Ascending aorta (tissue), 2 donors: Measurements from ENCODE around the gene PCSK6. TPM values are rescaled to one million over a fixed set of nuclear protein-coding genes. Genes with fewer than 3 reads are reported as not detected.
"Not testable (repeated sequence)": the region's sequence is repeated elsewhere in the genome, so short reads cannot be mapped to it uniquely, and the experiment has no call there.

ENCODE experiments used
- DNase-seq, 2 donors: peaks; one replicate each; pipeline ENCODE4 v3.0.0-alpha.2; 2019; ENCODE audit warnings: low spot score in 2 of 2
- H3K27ac ChIP-seq, 2 donors: fragments of 200-600 bp; sonication (generic); one replicate each; pipeline ENCODE4 v1.5.1; 2016 to 2017; ENCODE audit warnings: mild to moderate bottlenecking in 1 of 2
- H3K27me3 ChIP-seq: fragments of 200-600 bp; sonication (generic); one replicate; pipeline ENCODE4 v1.5.1; 2017
- H3K36me3 ChIP-seq, 2 donors: fragments of 200-600 bp; sonication (generic); one replicate each; pipeline ENCODE4 v1.5.1; 2016
- H3K4me1 ChIP-seq, 2 donors: fragments of 200-600 bp; sonication (generic); one replicate each; pipeline ENCODE4 v1.5.1; 2016 to 2017; ENCODE audit warnings: mild to moderate bottlenecking in 1 of 2
- H3K4me3 ChIP-seq, 2 donors: fragments of 200-600 bp; sonication (generic); one replicate each; pipeline ENCODE4 v1.5.1; 2016 to 2017; ENCODE audit warnings: mild to moderate bottlenecking in 1 of 2
- H3K9me3 ChIP-seq, 2 donors: fragments of 200-600 bp; sonication (generic); one replicate each; pipeline ENCODE4 v1.5.1; 2016
- CTCF ChIP-seq, 3 experiments: fragments of 200-600 bp in 2 of 3; fragments of 450-650 bp in 1 of 3; sonication (generic) in 2 of 3; IDR thresholded peaks; one replicate each; pipeline ENCODE4 v1.5.1; 2016 to 2019; ENCODE audit warnings: antibody characterized with exemption in 3 of 3, mild to moderate bottlenecking in 1 of 3, moderate library complexity in 1 of 3
- intact Hi-C: fragments of 100-400 bp; cut with DNase I; formaldehyde crosslinking; loops from one replicate; pipeline ENCODE4 v1.15.1; 2023
- total RNA-seq: library from RNA; depleted of rRNA; stranded (reverse); fragments of >200 nt; gene quantifications from one replicate; pipeline ENCODE4 v1.1.0, GENCODE V29; 2016

Gene PCSK6
- total RNA-seq, 1 donor from 2014 or later = 3.9 TPM

- no peaks in the 10 kb centered on the region for H3K27me3 ChIP-seq
- intact Hi-C loops = no loop called here
- H3K9me3 ChIP-seq = no peaks in the 10 kb centered on the region
- no peak for DNase-seq
- H3K4me1 ChIP-seq = peaks cover 3 to 7% of the 10 kb centered on the region in 2 donors
- no peak overlapping the region for H3K27ac ChIP-seq
- no peak overlapping the region for H3K4me3 ChIP-seq
- H3K36me3 ChIP-seq = peaks cover 39 to 43% of the 10 kb centered on the region in 2 donors
- peak; percentile 9 to 54 (median 34) for TF ChIP-seq CTCF (IDR thresholded peaks at IDR 0.05)
Measured at GRCh38 chr15:101288905-101289513, 200.5 kb downstream of the PCSK6 start.

GRCh38 chr15:101287342-101287741 lies 202.2 kb downstream of the PCSK6 start:
- H3K4me3 ChIP-seq, H3K27ac ChIP-seq, H3K4me1 ChIP-seq, H3K27me3 ChIP-seq, DNase-seq, H3K9me3 ChIP-seq, intact Hi-C loops: not testable (repeated sequence)
- peaks cover 56 to 59% of the 10 kb centered on the region in 2 donors for H3K36me3 ChIP-seq

- H3K36me3 ChIP-seq = peaks cover 60 to 67% of the 10 kb centered on the region in 2 donors
- intact Hi-C loops = no loop called here
- no peak for TF ChIP-seq CTCF (IDR thresholded peaks at IDR 0.05)
Measured at GRCh38 chr15:101286471-101287114, 202.9 kb downstream of the PCSK6 start.

GRCh38 chr15:101283931-101284330 lies 205.6 kb downstream of the PCSK6 start:
- no peak for DNase-seq
- no peaks in the 10 kb centered on the region for H3K4me1 ChIP-seq
- H3K9me3 ChIP-seq = no peaks in the 10 kb centered on the region
- H3K4me3 ChIP-seq = no peak overlapping the region
- no peak for TF ChIP-seq CTCF (IDR thresholded peaks at IDR 0.05)
- H3K27ac ChIP-seq = no peak overlapping the region
- peaks cover 66 to 79% of the 10 kb centered on the region in 2 donors for H3K36me3 ChIP-seq
- intact Hi-C loops = no loop called here
- H3K27me3 ChIP-seq = no peaks in the 10 kb centered on the region

More at GRCh38 chr15:101286471-101287114, 202.9 kb downstream of the PCSK6 start:
- H3K27me3 ChIP-seq = no peaks in the 10 kb centered on the region
- no peak overlapping the region for H3K4me3 ChIP-seq
- no peaks in the 10 kb centered on the region for H3K9me3 ChIP-seq
- no peaks in the 10 kb centered on the region for H3K4me1 ChIP-seq
- H3K27ac ChIP-seq = no peak overlapping the region
- no peak for DNase-seq

- no peak overlapping the region for H3K27ac ChIP-seq
- H3K36me3 ChIP-seq = peaks cover 46 to 57% of the 10 kb centered on the region in 2 donors
- no peaks in the 10 kb centered on the region for H3K9me3 ChIP-seq
- no peak overlapping the region for H3K4me3 ChIP-seq
- intact Hi-C loops = no loop called here
- H3K4me1 ChIP-seq = peaks cover 0 to 14% of the 10 kb centered on the region in 2 donors
- TF ChIP-seq CTCF (IDR thresholded peaks at IDR 0.05) = no peak
- DNase-seq = no peak
- no peaks in the 10 kb centered on the region for H3K27me3 ChIP-seq
Measured at GRCh38 chr15:101280007-101280406, 209.5 kb downstream of the PCSK6 start.

- H3K4me1 ChIP-seq = peaks cover 0 to 14% of the 10 kb centered on the region in 2 donors
Measured at GRCh38 chr15:101277943-101278564, 211.5 kb downstream of the PCSK6 start.

More at GRCh38 chr15:101277943-101278564, 211.5 kb downstream of the PCSK6 start:
- H3K4me3 ChIP-seq = peak overlapping the region; percentile 67 to 90
- no peak for TF ChIP-seq CTCF (IDR thresholded peaks at IDR 0.05)
- intact Hi-C loops = loop anchor here (1.0 to 5.0 kb wide), 3 partner anchors 17 to 676 kb away; partner anchors contain the start of genes ASB7, LINS1, LRRK1 and SNRPA1
- no peak for DNase-seq
- H3K9me3 ChIP-seq = no peaks in the 10 kb centered on the region
- H3K27me3 ChIP-seq = no peaks in the 10 kb centered on the region
- H3K27ac ChIP-seq = peak overlapping the region; percentile 89 to 93
- H3K36me3 ChIP-seq = peaks cover 47 to 57% of the 10 kb centered on the region in 2 donors
